Activated T-cell treated with anti-CD3 and anti-CD28 coated beads for 48 hours (primary cell): ENCODE results near the gene BMPR2.
"Not testable (repeated sequence)": the region's sequence is repeated elsewhere in the genome, so short reads cannot be mapped to it uniquely, and the experiment has no call there.

Experiments used
- DNase-seq: peaks from one replicate; pipeline ENCODE4 v3.0.0-alpha.2; 2020; ENCODE audit warnings: low read depth

Gene BMPR2

GRCh38 chr2:202452744-202453143 lies 76.6 kb downstream of the BMPR2 start:
- no peak for DNase-seq

- no peak for DNase-seq
Measured at GRCh38 chr2:202454536-202454935, 78.4 kb downstream of the BMPR2 start.

- DNase-seq = no peak
Measured at GRCh38 chr2:202455114-202455513, 79.0 kb downstream of the BMPR2 start.

GRCh38 chr2:202460119-202460518 lies 84.0 kb downstream of the BMPR2 start:
- DNase-seq = no peak

GRCh38 chr2:202479090-202479489 lies 103.0 kb downstream of the BMPR2 start:
- no peak for DNase-seq

- DNase-seq = no peak
Measured at GRCh38 chr2:202479610-202480009, 103.5 kb downstream of the BMPR2 start.

- no peak for DNase-seq
Measured at GRCh38 chr2:202486351-202486750, 110.2 kb downstream of the BMPR2 start.

GRCh38 chr2:202488671-202489070 lies 112.5 kb downstream of the BMPR2 start:
- no peak for DNase-seq

GRCh38 chr2:202490479-202490878 lies 114.4 kb downstream of the BMPR2 start:
- no peak for DNase-seq

- DNase-seq = no peak
Measured at GRCh38 chr2:202491514-202491913, 115.4 kb downstream of the BMPR2 start.

- no peak for DNase-seq
Measured at GRCh38 chr2:202494300-202495229, 118.4 kb downstream of the BMPR2 start.

- DNase-seq = no peak
Measured at GRCh38 chr2:202495230-202495604, 119.1 kb downstream of the BMPR2 start.

- not testable (repeated sequence) for DNase-seq
Measured at GRCh38 chr2:202496835-202497472, 120.8 kb downstream of the BMPR2 start.

GRCh38 chr2:202497473-202497866 lies 121.3 kb downstream of the BMPR2 start:
- not testable (repeated sequence) for DNase-seq

GRCh38 chr2:202499841-202500240 lies 123.7 kb downstream of the BMPR2 start:
- not testable (repeated sequence) for DNase-seq

- DNase-seq = not testable (repeated sequence)
Measured at GRCh38 chr2:202503276-202503675, 127.1 kb downstream of the BMPR2 start.

- no peak for DNase-seq
Measured at GRCh38 chr2:202508686-202509085, 132.6 kb downstream of the BMPR2 start.

- DNase-seq = no peak
Measured at GRCh38 chr2:202510911-202511310, 134.8 kb downstream of the BMPR2 start.

- no peak for DNase-seq
Measured at GRCh38 chr2:202512176-202512575, 136.0 kb downstream of the BMPR2 start.

- no peak for DNase-seq
Measured at GRCh38 chr2:202514732-202515131, 138.6 kb downstream of the BMPR2 start.

GRCh38 chr2:202519453-202519852 lies 143.3 kb downstream of the BMPR2 start:
- DNase-seq = no peak

- DNase-seq = no peak
Measured at GRCh38 chr2:202521470-202521869, 145.3 kb downstream of the BMPR2 start.

GRCh38 chr2:202529389-202529788 lies 153.3 kb downstream of the BMPR2 start:
- DNase-seq = no peak
